Measurements from ENCODE around the gene INHA.

The INHA gene

GRCh38 chr2:219575566-219576504, 3.7 kb downstream of the INHA start:
- no peaks in the 10 kb centered on the region for H3K9me3 ChIP-seq (ENCODE audit: insufficient read depth, low read length, severe bottlenecking)
- no peak overlapping the region for H3K4me2 ChIP-seq (ENCODE audit: insufficient read depth, low read length)
- no peaks in the 10 kb centered on the region for H3K36me3 ChIP-seq (ENCODE audit: insufficient read depth, low read length)
- no peak overlapping the region for H3K9ac ChIP-seq (ENCODE audit: low read depth, low read length)
- TF ChIP-seq CTCF (IDR thresholded peaks at IDR 0.05; ENCODE audit: borderline replicate concordance, extremely low read depth, low read length, poor library complexity, severe bottlenecking) (no peak), EZH2 (IDR thresholded peaks at IDR 0.05; ENCODE audit: borderline replicate concordance, low read depth, low read length, severe bottlenecking) (no peak)
- no peaks in the 10 kb centered on the region for H4K20me1 ChIP-seq (ENCODE audit: insufficient read depth, low read length)
- peaks cover 5% of the 10 kb centered on the region for H3K4me1 ChIP-seq (ENCODE audit: insufficient read depth, low read length)
- H3K27me3 ChIP-seq (ENCODE audit: insufficient read depth, low read length, poor library complexity) = peaks cover 14% of the 10 kb centered on the region
- no peak overlapping the region for H3K27ac ChIP-seq (ENCODE audit: low read length)
- DNase-seq = no peak
- ATAC-seq (ENCODE audit: insufficient read depth, low read depth) = no peak
- no peak overlapping the region for H3K4me3 ChIP-seq (ENCODE audit: low read depth in 1 of 2, low read length in 2 of 2)
- H2AFZ ChIP-seq (ENCODE audit: low read depth, low read length) = no peak overlapping the region
- H3K79me2 ChIP-seq (ENCODE audit: insufficient read depth, low read length) = no peaks in the 10 kb centered on the region

GRCh38 chr2:219576505-219577388, 4.6 kb downstream of the INHA start:
- Histone ChIP-seq H3K36me3 (ENCODE audit: insufficient read depth, low read length) (no peaks in the 10 kb centered on the region), H4K20me1 (ENCODE audit: insufficient read depth, low read length) (no peaks in the 10 kb centered on the region), H3K27me3 (ENCODE audit: insufficient read depth, low read length, poor library complexity) (peaks cover 12% of the 10 kb centered on the region), H3K9me3 (ENCODE audit: insufficient read depth, low read length, severe bottlenecking) (no peaks in the 10 kb centered on the region), H3K9ac (ENCODE audit: low read depth, low read length) (no peak overlapping the region), H3K27ac (ENCODE audit: low read length) (no peak overlapping the region), H3K79me2 (ENCODE audit: insufficient read depth, low read length) (no peaks in the 10 kb centered on the region), H2AFZ (ENCODE audit: low read depth, low read length) (no peak overlapping the region), H3K4me3 (ENCODE audit: low read depth in 1 of 2, low read length in 2 of 2) (no peak overlapping the region), H3K4me2 (ENCODE audit: insufficient read depth, low read length) (no peak overlapping the region), H3K4me1 (ENCODE audit: insufficient read depth, low read length) (peaks cover 2% of the 10 kb centered on the region)
- ATAC-seq (ENCODE audit: insufficient read depth, low read depth) = no peak
- TF ChIP-seq EZH2 (IDR thresholded peaks at IDR 0.05; ENCODE audit: borderline replicate concordance, low read depth, low read length, severe bottlenecking) (no peak), CTCF (IDR thresholded peaks at IDR 0.05; ENCODE audit: borderline replicate concordance, extremely low read depth, low read length, poor library complexity, severe bottlenecking) (no peak)
- DNase-seq = no peak

GRCh38 chr2:219578811-219579613, 6.9 kb downstream of the INHA start:
- ATAC-seq (ENCODE audit: insufficient read depth, low read depth) = no peak
- Histone ChIP-seq H4K20me1 (ENCODE audit: insufficient read depth, low read length) (no peaks in the 10 kb centered on the region), H3K9me3 (ENCODE audit: insufficient read depth, low read length, severe bottlenecking) (no peaks in the 10 kb centered on the region), H3K27me3 (ENCODE audit: insufficient read depth, low read length, poor library complexity) (peaks cover 6% of the 10 kb centered on the region), H3K4me3 (ENCODE audit: low read depth in 1 of 2, low read length in 2 of 2) (no peak overlapping the region), H3K4me1 (ENCODE audit: insufficient read depth, low read length) (no peaks in the 10 kb centered on the region), H3K4me2 (ENCODE audit: insufficient read depth, low read length) (no peak overlapping the region), H3K79me2 (ENCODE audit: insufficient read depth, low read length) (no peaks in the 10 kb centered on the region), H3K27ac (ENCODE audit: low read length) (no peak overlapping the region), H3K36me3 (ENCODE audit: insufficient read depth, low read length) (no peaks in the 10 kb centered on the region), H3K9ac (ENCODE audit: low read depth, low read length) (no peak overlapping the region), H2AFZ (ENCODE audit: low read depth, low read length) (no peak overlapping the region)
- no peak for DNase-seq
- no peak for TF ChIP-seq CTCF (IDR thresholded peaks at IDR 0.05; ENCODE audit: borderline replicate concordance, extremely low read depth, low read length, poor library complexity, severe bottlenecking)

Measured in DND-41 (cell line).